Measurements from ENCODE around the gene GAP43.
"Not testable (repeated sequence)": the region's sequence is repeated elsewhere in the genome, so short reads cannot be mapped to it uniquely, and the experiment has no call there.

GAP43 gene

DNA sequence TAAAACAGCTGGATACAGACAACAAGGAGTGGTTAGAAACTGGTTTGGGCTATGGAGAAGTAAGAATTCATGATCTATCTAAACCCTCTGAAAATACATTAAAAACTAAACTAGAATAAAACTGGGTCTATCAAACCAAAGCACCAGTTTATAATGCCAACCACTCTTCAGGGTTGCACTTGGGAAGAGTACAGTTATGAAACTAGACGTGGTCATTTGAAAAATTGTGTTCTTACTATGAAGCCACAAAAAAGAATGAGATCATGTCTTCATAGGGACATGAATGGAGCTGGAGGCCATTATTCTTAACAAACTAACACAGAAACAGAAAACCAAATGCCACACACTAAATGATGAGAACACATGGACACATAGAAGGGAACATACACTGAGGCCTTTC lies 103.8 kb downstream of the GAP43 start:
- Mint-ChIP-seq H3K9me3 (no peaks in the 10 kb centered on the region), H3K36me3 (no peaks in the 10 kb centered on the region), H3K4me3 (no peak overlapping the region), H3K27ac (no peak overlapping the region), H3K27me3 (peaks cover 4% of the 10 kb centered on the region), H3K4me1 (no peaks in the 10 kb centered on the region)

- no peak overlapping the region for H3K27ac Mint-ChIP-seq
- H3K4me1 Mint-ChIP-seq, result no peaks in the 10 kb centered on the region
- no peak overlapping the region for H3K4me3 Mint-ChIP-seq
- H3K9me3 Mint-ChIP-seq, result no peaks in the 10 kb centered on the region
- no peaks in the 10 kb centered on the region for H3K36me3 Mint-ChIP-seq
- H3K27me3 Mint-ChIP-seq, result peaks cover 4% of the 10 kb centered on the region
Observed at GRCh38 chr3:115728013-115728412, 104.7 kb downstream of the GAP43 start.

GRCh38 chr3:115736341-115736740 lies 113.0 kb downstream of the GAP43 start:
- Mint-ChIP-seq H3K9me3 (peaks cover 20% of the 10 kb centered on the region), H3K27me3 (peaks cover 14% of the 10 kb centered on the region)
- not testable (repeated sequence) for H3K4me1 Mint-ChIP-seq, H3K36me3 Mint-ChIP-seq, H3K4me3 Mint-ChIP-seq, H3K27ac Mint-ChIP-seq

- peaks cover 16% of the 10 kb centered on the region for H3K27me3 Mint-ChIP-seq
- H3K9me3 Mint-ChIP-seq, result peaks cover 22% of the 10 kb centered on the region
- no peak overlapping the region for H3K27ac Mint-ChIP-seq
- no peaks in the 10 kb centered on the region for H3K4me1 Mint-ChIP-seq
- no peak overlapping the region for H3K4me3 Mint-ChIP-seq
- peaks cover 4% of the 10 kb centered on the region for H3K36me3 Mint-ChIP-seq
Observed at GRCh38 chr3:115741650-115742049, 118.3 kb downstream of the GAP43 start.

- H3K4me1 Mint-ChIP-seq, result not testable (repeated sequence)
Observed at GRCh38 chr3:115744516-115744915, 121.2 kb downstream of the GAP43 start.

GRCh38 chr3:115752978-115753377 lies 129.7 kb downstream of the GAP43 start:
- H3K9me3 Mint-ChIP-seq, H3K27ac Mint-ChIP-seq, H3K4me1 Mint-ChIP-seq, H3K4me3 Mint-ChIP-seq, H3K36me3 Mint-ChIP-seq: not testable (repeated sequence)
- peaks cover 11% of the 10 kb centered on the region for H3K27me3 Mint-ChIP-seq

More at GRCh38 chr3:115744516-115744915, 121.2 kb downstream of the GAP43 start:
- not testable (repeated sequence) for H3K36me3 Mint-ChIP-seq, H3K27ac Mint-ChIP-seq, H3K4me3 Mint-ChIP-seq
- H3K9me3 Mint-ChIP-seq, result peaks cover 12% of the 10 kb centered on the region
- H3K27me3 Mint-ChIP-seq, result peaks cover 19% of the 10 kb centered on the region

DNA sequence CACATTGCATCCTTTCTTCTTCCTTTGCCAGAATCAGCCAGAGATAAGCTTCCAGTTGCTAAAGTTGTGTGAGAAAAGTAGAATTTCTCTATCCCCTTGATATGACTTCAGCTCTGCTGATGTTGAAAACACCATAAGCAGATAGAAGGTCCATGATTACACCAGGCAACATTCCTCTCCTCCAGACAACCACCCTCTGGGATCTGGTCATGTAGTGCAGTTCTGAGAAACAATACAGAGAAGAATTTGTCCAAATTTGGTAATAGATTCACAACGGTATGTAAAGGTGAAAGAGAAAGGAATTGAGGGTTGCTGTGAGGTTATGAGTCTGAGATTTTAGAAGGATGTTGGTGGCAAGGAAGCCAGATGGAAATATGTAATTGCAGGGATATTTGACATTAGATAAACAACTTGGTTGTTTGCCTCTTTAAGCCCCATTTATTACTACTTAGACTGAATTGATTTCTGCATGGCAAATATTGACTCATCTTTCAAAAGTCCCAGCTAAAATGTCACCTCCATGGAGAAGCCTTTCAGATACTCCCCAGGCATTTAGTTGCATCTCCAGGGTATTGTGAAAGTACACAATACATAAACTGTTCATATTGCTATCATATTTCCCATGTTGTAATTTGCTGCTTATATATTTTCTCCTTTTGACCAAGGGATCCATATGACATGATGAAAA lies 134.9 kb downstream of the GAP43 start:
- no peaks in the 10 kb centered on the region for H3K9me3 Mint-ChIP-seq
- no peak overlapping the region for H3K4me3 Mint-ChIP-seq
- H3K36me3 Mint-ChIP-seq, result no peaks in the 10 kb centered on the region
- H3K27me3 Mint-ChIP-seq, result peaks cover 4% of the 10 kb centered on the region
- no peak overlapping the region for H3K27ac Mint-ChIP-seq
- no peaks in the 10 kb centered on the region for H3K4me1 Mint-ChIP-seq

GRCh38 chr3:115760716-115761115 lies 137.4 kb downstream of the GAP43 start:
- no peaks in the 10 kb centered on the region for H3K27me3 Mint-ChIP-seq
- H3K4me1 Mint-ChIP-seq, result no peaks in the 10 kb centered on the region
- H3K27ac Mint-ChIP-seq, result no peak overlapping the region
- H3K4me3 Mint-ChIP-seq, result no peak overlapping the region
- H3K9me3 Mint-ChIP-seq, result no peaks in the 10 kb centered on the region
- no peaks in the 10 kb centered on the region for H3K36me3 Mint-ChIP-seq

GRCh38 chr3:115761927-115762305 lies 138.6 kb downstream of the GAP43 start:
- H3K36me3 Mint-ChIP-seq, result no peaks in the 10 kb centered on the region
- H3K4me3 Mint-ChIP-seq, result no peak overlapping the region
- H3K27me3 Mint-ChIP-seq, result no peaks in the 10 kb centered on the region
- no peaks in the 10 kb centered on the region for H3K4me1 Mint-ChIP-seq
- H3K27ac Mint-ChIP-seq, result no peak overlapping the region
- no peaks in the 10 kb centered on the region for H3K9me3 Mint-ChIP-seq

DNA sequence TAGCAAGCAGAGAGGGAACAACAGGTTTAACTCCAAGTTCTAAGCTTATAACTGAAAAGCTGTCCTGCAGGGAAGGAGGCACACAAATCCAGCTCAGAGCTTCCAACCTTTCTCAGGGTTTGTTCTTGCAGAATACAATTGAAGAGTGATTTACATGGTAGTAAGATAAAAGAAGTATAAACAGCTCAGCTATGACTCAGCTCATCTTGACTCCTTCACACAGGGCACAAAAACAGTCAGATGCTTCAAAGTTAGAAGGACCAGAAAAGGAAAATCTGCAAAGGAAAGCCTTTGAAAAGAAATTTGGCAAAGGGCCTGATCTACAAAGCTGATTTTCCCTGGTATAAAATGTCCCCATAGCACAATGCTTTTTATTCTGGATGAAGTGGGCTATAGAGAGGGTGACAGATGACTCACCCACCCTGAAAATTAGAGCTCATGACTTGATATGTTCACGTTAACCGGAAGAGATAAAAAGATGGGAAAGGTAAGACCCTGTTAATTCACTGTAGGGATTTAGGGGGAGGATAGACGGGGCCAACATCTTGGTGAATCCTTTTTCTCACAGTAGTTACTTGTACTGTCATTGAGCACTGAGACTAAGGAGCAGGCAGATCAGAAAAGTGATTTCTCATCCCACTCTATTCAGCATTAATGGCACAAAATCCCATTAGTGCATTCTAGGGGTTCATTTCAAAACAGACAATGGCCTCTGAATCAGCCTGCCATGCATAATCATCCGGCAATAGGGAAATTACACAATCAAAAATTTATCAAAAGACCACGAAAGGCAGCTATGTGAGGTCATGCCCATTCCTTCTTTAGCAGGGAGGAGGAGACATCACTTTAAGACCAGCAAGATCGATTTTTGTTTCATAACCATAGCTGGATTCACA lies 143.5 kb downstream of the GAP43 start:
- H3K27me3 Mint-ChIP-seq, result no peaks in the 10 kb centered on the region
- H3K27ac Mint-ChIP-seq, result no peak overlapping the region
- H3K4me3 Mint-ChIP-seq, result no peak overlapping the region
- no peaks in the 10 kb centered on the region for H3K36me3 Mint-ChIP-seq
- no peaks in the 10 kb centered on the region for H3K4me1 Mint-ChIP-seq
- H3K9me3 Mint-ChIP-seq, result no peaks in the 10 kb centered on the region

GRCh38 chr3:115768661-115769060 lies 145.4 kb downstream of the GAP43 start:
- Mint-ChIP-seq H3K4me3 (no peak overlapping the region), H3K27me3 (no peaks in the 10 kb centered on the region), H3K9me3 (no peaks in the 10 kb centered on the region), H3K4me1 (no peaks in the 10 kb centered on the region), H3K27ac (no peak overlapping the region), H3K36me3 (no peaks in the 10 kb centered on the region)

All from activated naive CD4-positive, alpha-beta T cell treated with anti-CD3 and anti-CD28 coated beads, Interleukin-2, amount 50 U/mL, for 24 hours (primary cell).